CD4-positive, alpha-beta T cell treated with Interleukin-4 for 1 hour (primary cell): ENCODE results near the gene SEC61G.

Experiments used
- DNase-seq, 2 donors: peaks; one replicate each; pipeline ENCODE4 v3.0.0-alpha.2; 2020 to 2022

Gene SEC61G

GRCh38 chr7:54758702-54759592 is at the start of gene SEC61G:
Gene SEC61G (minus strand): TSS chr7:54759211. CDS start chr7:54757588, 1,623 bp downstream.
- peak; percentile 96 for DNase-seq

GRCh38 chr7:54802841-54803240 is 43.8 kb upstream of the SEC61G start:
- no peak for DNase-seq

DNA sequence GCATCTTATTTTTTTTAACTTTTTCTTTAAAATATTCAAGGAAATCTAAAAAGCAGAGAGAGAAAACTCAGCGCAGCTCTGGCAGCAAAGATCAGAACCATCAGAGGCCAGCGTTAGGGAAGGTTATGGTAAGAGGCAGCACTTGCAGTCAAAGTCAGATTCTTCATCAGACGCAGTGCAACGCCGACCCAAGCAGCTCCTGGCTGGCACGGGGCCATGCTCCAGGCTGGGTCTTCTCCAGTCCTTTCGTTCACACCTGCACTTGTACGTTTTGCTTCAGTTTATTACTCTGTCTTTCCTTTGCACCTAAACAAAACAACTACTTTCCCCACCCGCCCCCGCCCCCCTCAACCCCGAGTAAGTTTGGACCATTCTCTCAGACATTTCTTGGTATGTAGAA is 43.1 kb upstream of the SEC61G start:
- DNase-seq: no peak

GRCh38 chr7:54799792-54800191 is 40.8 kb upstream of the SEC61G start:
- no peak for DNase-seq

DNA sequence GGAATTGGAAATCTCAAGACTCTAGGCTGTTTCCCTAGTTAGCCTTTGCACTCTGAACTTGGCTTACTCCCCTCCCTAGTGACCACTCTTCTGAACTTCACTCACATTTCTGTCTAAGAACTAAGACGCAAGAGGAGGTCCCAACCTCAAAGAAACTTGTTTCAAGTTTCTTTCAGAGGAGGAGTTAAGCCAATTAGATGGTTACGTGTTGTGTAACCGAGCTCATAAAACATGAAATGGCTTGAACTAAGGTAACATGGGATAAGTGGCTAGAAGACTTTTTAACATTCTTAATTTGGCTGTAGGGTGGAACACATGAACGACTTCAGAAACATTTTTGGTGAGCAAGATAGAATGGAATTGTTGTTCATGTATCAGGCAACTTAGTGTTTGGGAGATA is 39.5 kb upstream of the SEC61G start:
- DNase-seq: no peak

DNA sequence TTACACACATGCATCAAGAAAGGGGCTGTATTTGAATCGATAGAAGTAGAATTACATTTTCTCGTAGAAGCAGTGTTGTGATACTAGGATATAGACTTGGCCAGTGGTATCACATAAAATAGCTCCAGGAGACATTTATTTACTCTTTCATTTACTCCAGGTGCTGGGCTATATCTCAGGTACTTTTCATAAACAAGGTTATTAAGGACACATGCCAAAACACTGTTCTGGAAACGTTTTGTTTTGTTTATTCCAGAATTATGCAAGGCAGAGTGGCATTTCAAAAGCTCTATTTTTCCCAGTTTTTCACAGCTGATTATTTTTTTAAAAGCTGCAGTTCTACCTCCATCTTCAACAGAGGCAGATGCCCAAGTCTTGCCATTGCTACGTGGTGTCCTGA is 37.8 kb upstream of the SEC61G start:
- no peak for DNase-seq

DNA sequence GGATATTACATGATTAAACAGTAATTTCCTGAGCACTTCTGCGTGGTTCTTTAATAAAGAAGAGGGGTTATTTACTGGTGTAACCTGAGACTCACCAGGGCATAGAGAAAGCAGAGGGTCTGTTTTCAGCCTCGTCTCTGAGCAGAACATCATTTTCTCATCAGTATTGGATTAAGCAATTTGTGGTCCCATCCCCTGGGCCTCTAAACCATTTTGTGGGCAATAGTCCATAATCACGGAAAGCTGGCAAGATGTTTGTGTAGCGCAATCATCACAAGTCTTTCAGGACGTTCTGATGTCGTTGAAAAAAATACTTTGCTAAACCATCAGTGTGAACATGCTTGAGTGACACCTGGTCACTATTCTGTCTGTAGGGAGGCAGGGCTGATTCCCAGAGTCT is 37.1 kb upstream of the SEC61G start:
- DNase-seq: no peak

DNA sequence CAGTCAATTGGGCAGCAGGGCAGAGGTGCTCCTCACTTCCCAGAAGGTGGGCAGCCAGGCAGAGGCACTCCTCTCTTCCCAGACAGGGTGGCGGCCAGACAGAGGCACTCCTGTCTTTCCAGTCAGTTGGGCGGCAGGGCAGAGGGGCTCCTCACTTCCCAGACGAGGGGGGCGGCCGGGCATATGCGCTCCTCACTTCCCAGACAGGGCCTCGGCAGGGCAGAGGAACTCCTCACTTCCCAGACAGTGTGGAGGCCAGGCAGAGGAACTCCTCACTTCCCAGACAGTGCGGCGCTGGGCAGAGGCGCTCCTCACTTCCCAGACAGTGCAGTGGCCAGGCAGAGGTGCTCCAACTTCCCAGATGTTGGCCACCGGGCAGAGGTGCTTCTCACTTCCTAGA is 33.4 kb upstream of the SEC61G start:
- no peak for DNase-seq

DNA sequence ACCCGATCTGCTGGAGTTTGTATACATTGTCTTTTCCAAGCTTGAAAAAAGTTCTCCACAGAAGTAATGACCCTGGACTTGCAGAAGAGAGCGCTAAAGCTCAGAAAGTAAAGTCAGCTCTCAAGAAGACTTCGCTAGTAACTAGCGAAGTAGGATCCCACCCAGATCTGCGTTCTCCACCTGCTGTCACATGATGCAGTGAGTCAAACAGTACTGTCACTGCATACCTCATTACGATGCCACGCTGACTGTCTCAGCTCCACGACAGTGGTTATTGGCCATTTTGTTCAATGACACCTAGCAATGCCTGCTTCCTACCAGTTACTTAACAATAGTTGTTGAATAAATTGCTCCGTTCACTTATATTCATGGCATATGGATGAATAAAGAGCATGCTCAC is 29.7 kb upstream of the SEC61G start:
- DNase-seq: peak in 1 of 2 donors; percentile 12

DNA sequence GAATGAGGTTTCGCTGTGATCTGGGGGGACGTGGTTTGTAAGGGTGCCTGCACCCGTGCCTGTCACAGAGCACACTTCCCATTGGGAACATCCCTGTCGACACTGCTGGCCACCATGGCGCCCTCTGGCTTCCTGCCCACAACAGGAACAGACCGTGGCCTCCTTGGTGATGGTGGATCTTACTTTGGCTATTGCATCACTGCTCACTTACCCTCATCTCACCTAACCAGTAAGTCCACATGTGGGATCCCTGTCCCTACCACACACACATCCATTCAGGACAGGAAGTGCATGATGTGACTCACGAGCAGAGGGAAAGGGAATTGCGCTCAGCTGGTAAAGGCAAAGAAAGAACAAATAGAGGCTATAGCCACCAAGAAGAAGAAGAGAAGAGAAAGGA is 26.2 kb upstream of the SEC61G start:
- DNase-seq: no peak

GRCh38 chr7:54783952-54784351 is 24.9 kb upstream of the SEC61G start:
- no peak for DNase-seq

DNA sequence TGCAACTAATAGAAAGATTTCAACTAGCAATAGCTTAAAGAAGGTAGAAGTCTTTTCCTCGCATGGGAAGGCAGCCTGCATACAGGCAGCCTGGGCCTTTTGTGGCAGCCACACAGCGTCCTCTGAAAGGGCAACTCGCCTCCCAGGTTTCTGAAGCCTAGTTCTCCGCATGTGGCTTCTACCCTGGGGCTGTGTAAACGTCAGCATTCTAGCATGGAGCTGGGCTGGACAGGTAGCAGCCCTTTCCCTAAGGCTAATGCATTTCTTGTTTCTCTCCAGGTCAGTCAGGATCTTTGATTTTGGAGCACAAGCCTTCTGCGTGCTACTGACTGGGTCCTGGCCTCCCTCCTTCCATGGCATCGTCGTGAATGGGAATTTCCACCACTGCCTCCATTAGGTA is 23.8 kb upstream of the SEC61G start:
- no peak for DNase-seq

DNA sequence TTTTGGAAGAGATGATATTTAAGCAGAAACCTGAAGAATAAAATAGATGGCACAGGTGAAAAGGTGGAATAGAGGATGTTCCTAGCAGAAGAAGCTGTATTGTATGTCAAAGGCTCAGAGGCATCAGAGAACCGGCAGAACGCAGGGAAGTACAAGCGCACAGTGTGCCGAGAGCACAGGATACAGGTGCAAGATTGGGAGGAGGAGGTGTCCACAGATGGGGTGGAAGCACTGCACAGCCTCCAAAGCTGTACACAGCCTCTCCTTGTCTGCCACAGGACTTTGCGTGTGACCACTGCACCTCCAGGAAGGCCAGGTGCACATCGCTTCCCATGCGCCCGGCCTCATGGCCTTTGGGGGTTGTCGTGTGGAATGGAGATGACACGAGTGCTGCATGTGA is 23.3 kb upstream of the SEC61G start:
- no peak for DNase-seq

GRCh38 chr7:54781134-54781920 is 22.3 kb upstream of the SEC61G start:
- DNase-seq: no peak

GRCh38 chr7:54780490-54780889 is 21.5 kb upstream of the SEC61G start:
- DNase-seq: no peak

GRCh38 chr7:54778696-54779540 is 19.9 kb upstream of the SEC61G start:
- DNase-seq: no peak

DNA sequence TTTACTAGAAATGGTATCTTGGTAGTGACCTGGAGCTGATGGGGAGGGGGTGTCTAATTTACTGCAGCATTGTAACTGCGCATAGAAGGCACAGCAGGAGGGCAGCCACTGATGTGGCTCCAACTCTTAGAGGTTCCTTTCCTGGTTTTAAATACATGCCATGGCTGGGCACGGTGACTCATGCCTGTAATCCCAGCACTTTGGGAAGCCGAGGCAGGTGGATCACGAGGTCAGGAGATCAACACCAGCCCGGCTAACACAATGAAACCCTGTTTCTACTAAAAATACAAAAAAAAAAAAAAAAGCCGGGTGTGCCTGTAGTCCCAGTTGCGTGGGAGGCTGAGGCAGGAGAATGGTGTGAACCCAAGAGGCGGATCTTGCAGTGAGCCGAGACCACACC is 19.2 kb upstream of the SEC61G start:
- no peak for DNase-seq

- DNase-seq: no peak
These were observed 16.1 kb upstream of the SEC61G start for GRCh38 chr7:54774785-54775740.

DNA sequence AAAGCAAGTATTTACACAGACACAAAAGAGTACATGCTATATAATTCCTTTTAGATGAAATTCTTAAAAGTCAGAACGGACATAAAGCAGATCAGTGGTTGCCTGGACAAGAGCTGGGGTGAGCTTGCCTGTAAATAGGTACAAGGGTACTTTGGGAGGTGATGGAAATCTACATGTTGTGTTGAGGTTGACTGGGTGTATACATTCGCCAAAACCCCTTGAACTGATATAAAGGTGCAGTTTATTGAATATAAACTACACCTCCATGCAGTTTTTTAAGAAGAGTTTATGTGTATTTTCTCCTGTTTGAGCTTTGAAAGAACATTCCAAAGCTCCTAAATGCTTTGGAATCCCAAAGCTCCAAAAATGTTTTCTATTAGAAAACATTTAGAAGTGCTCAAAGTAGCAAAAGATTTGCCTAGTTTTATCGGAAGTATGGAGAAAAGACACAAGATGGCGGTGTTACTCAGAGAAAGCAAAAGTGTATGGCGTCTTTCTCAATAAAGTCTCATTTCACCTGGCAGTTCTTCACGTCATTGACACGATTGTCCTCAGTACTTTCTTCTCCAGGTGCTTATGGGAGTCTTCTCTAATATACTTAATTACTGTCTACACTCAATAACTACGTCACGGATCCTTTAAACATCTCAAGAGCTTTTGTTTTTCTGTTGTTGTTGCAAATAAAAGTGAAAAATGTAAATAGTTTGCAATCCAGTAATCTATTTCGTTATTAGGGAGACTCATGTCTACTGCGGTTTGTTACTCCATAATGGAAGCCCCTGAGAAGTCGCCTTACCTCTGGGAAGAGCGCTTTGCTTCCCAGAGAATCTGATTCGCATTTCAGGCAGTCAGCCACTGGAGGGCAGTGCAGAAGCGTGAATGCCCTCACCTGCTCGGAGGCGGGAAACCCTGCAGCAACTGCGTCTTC is 14.7 kb upstream of the SEC61G start:
- DNase-seq: peak; percentile 63 to 68

DNA sequence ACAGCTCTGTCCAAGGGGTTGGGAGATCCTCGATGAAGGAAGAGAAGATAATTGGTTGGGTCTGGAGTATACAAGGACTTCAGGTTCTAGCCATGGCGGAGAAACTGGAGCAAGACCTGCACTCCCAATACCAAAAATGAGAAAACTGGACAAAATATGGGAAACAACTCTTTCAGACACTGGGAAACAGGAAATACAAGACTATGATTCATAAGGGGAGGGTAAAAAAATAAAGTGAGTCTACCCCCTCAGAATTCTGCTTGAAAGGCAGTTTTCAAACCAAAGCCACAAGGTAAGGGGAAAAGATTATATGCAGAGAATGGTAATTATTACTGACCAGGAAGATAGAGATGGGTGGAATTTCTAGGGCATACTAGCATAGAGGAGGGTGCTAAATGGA is 10.2 kb upstream of the SEC61G start:
- DNase-seq: no peak

GRCh38 chr7:54764861-54765260 is 5.8 kb upstream of the SEC61G start:
- DNase-seq: no peak
